GM21723 (cell line): ENCODE measurements around the gene SMARCC1.

Experiments
- ATAC-seq: cut with Tn5 transposase; IDR thresholded peaks from one replicate; pipeline ENCODE4 v1.9.1; 2021; ENCODE audit warnings: mild to moderate bottlenecking, moderate library complexity; ENCODE audit not compliant: unreplicated experiment

The SMARCC1 gene

DNA sequence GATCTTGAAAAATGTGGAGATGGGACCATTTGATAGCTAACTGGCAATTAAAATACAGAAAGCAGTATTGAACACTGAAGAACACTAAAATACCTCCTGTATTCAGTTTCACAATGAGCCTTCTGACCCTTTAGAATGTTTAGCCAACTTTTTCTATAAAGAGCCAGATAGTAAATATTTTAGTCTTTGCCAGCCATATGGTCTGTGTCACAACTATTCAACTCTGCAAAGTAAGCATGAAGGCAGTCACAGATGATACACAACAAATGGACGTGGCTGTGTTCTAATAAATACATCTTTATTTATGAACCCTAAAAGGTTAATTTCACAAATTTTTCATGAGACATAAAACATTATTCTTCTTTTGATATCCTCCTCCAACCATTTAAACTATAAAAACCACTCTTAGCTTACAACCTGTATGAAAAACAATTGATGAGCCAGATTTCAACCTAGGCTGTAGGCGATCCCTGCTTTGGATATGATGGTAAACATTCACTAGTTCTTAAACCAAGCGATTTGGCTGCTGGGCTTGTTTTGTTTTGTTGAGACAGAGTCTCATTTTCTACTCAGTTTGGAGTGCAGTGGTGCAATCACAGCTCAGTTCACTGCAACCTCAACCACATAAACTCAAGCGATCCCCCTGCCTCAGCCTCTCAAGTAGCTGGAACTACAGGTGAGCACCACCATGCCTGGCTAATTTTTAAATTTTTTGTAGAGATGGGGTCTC, 189.5 kb downstream of the SMARCC1 start:
- ATAC-seq = no peak

DNA sequence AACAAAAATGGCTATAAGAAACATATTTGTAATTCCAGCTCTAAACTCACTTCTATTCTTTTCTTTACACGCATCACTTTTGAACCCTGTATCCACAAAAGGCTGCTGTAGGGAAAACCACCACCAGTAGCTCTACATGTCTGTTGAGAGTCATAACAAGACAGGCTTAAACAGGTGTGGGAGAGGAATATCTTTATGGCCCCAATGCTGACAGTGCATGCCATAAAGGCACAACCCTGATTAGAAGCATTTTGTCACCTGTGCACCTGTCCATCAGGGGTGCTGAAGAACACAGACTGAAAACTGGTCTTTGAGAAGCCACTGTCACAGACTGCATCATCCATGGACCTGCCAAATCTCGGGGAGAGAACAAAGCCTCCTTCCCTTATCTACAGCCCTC, 191.5 kb downstream of the SMARCC1 start:
- no peak for ATAC-seq

- no peak for ATAC-seq
These were observed 193.1 kb downstream of the SMARCC1 start for GRCh38 chr3:47588587-47588986.

DNA sequence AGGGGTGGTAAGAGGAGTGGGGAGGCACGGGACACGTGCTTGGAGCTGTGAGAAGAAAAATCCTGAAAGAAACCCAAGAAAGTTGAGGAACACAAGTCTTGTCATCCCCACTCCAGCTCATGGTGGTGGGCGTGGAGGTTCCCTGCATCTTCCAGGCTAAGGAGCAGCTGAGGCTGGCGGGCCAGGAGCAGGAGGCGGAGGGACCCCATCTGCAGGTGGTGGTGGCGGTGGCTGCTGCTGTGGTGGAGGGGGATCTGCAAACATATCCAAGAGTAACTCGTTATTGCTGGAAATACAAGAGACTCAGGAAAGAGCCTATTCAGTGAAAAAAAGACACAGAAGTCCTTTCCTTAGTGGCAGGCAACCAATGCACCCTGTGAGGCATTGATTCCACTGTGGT, 193.6 kb downstream of the SMARCC1 start:
- ATAC-seq = no peak

DNA sequence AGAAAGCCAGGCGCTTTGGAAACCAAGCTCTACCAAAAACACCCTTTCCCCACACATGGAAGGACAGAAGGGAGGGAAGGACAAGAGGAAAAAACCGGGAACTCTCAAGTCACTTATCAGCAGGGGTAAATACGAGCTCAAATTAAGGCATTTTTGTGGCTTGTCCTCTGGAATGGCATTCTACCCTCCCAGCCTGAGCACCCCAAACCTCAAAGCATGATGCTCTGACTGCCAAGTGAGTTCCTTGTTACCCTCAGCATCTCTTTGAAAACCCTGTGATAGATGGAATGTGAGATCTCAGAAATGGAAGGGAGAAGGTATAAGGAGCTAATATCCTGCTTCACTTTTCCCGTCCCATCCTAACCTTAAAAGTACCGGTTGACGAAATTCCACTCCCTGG, 194.9 kb downstream of the SMARCC1 start:
- no peak for ATAC-seq

DNA sequence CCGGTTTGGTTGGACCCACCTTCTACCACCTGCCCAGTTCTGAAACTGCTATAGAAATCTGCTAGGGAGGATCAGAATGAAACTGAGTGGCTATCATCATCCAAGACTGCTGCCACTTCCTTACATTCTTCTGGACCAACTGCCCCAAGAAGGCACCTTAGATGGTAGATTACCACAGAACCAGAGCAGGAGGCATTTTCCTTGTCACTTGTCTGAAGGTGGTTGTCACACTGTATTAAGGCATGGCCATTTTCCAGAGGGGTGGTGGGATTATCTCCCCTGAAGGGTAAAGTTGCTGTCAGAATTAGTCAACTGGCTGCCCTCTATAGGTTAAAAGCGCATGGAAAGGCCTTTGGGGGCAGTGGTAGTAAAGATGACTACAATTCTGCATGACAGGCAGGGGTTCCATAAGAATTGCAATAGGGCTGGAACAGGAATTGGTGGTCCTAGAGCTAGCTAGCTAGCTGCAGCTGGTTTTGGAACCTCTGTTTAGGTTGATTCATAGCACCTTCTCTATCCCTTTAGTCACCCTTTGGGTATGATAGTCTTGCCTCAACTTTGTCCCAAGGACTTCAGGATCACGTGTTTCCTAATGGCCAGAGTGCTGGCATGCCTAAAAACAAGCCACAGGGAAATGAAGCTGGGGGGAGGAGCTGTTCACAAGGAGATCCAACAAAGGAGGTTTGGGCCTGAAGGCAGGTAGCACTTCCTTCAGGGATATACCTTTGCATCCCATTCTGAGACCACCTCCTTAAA, 198.2 kb downstream of the SMARCC1 start:
- ATAC-seq = no peak

GRCh38 chr3:47581835-47582234, 199.9 kb downstream of the SMARCC1 start:
- ATAC-seq = no peak

GRCh38 chr3:47581422-47581821, 200.3 kb downstream of the SMARCC1 start:
- ATAC-seq = no peak

DNA sequence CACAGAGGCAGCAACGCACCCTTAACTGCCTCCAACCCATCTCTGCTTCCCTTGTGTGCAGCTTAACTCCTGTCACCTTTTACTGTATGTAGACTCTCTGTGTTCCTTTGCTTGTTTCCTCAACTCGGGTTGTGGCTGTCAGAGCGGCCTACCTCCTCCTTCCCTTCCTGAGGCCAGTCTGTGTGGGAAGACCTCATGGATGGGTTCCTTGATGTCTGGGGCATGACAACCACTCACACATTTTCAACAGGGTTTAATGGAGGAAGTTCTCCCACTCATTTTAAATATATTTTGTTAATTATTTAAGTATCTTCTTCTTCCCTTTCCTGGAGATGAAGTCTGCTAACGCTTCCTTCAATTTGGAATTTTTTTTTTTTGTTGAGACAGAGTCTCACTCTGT, 201.2 kb downstream of the SMARCC1 start:
- no peak for ATAC-seq

- no peak for ATAC-seq
These were observed 201.8 kb downstream of the SMARCC1 start for GRCh38 chr3:47579875-47580274.

DNA sequence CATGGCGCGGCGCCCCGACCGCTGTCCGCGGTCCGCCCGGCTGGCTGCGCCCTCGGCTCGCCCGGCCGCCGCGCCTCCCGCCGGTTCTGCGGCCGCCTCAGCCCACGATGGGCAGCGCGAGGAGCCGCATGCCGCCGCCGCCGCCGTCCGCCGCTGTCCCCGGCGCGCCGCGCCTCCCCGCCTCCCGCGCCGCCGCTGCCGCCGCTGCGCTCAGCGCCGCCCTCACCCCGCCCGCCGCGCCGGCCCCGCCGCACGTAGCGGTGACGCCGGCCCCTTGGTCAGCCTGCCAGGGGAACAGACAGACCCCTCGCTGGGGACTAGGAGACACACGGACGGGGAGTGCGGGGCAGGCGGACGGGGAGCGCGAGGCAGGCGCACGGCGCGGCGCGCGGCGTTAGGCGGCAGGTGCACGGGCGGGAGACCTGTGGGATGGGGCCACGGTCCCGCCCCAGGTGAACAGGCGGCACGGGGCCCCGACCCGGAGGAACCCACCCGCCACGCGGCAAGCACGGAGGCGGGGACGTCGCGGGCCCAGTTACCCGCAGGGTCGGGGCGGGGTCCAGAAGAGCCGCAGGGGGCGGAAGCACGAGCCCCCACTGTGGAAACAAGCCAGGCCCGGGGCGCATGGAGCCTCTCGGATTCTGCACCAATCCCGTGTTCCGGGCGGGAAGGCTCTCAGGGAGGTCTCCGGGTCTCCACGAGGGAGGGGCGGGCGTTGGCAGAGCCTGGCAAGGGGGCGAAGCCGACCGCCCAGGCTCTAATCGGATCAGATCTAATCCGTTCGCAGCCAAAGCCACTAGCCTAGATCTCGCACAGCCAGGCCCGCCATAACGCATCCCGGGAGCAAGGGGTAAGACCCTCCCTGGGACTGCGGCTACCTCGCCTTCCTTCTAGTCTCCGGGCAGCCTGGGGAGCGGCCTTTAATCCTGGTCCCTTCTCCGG, 202.7 kb downstream of the SMARCC1 start, which contains the start of gene CSPG5:
Gene CSPG5, minus strand, starts transcription at position 175 of the 942 bp plus-strand sequence. Its CDS starts 172 bp downstream, at position 3.
- ATAC-seq = peak; percentile 57

GRCh38 chr3:47578119-47578632, 203.5 kb downstream of the SMARCC1 start:
- peak; percentile 45 for ATAC-seq

- ATAC-seq = no peak
These were observed 204.0 kb downstream of the SMARCC1 start for GRCh38 chr3:47577583-47578118.

GRCh38 chr3:47573190-47574172, 208.2 kb downstream of the SMARCC1 start:
- no peak for ATAC-seq

- no peak for ATAC-seq
These were observed 210.1 kb downstream of the SMARCC1 start for GRCh38 chr3:47571391-47572175.

GRCh38 chr3:47568901-47569300, 212.8 kb downstream of the SMARCC1 start:
- no peak for ATAC-seq

DNA sequence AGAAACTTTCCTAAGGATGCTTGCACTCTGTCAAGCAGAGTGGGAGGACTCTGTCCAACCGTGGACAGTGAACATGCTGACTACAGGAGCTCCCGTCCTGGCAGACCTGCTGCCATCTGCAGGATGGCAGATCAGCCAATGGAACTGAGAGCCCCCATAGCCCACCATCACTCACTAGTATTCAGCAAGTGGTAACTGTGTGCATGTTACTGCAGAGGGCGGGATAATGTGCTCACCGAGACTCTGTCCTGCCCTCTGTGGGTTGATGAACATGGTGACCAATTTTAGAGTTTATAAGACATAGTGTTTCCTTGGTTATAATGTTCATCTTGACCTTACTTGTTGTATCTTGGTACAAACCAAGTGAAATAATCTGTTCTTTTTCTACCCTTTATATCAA, 214.5 kb downstream of the SMARCC1 start:
- no peak for ATAC-seq

DNA sequence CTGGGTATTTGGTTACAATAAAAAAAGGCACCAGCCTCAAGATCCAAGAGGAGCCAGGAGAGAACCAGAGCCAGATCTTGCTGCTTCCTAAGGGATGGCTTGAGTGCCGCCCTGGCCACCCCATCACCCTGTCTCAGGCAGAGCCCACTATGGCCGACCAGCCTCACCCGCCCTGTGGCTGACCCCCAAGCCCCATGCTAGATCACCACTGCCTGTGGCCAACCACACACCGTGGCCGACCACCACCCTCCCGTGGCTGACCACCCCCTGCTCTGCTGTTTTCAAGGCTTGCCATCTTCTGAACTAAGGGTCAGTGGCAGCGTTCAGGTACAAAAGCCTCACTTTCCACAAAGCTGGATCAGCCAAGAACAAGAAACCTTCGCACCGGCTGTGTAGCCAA, 215.0 kb downstream of the SMARCC1 start:
- ATAC-seq = no peak
